Renal cortical epithelial cell (primary cell): Measurements from ENCODE around the gene AUTS2. TPM values are rescaled to one million over a fixed set of nuclear protein-coding genes. Genes with fewer than 3 reads are reported as not detected.

Experiments used
- DNase-seq: peaks from one replicate; pipeline ENCODE4 v3.0.0-alpha.2; 2011; ENCODE audit warnings: low read depth
- total RNA-seq: library from RNA; depleted of rRNA; stranded (reverse); fragments of >200 nt; gene quantifications from 2 replicates; pipeline ENCODE4 v1.2.3, GENCODE V29; 2014

Gene AUTS2
- total RNA-seq, 1 donor from 2014 or later, result 3.2 TPM

GRCh38 chr7:70693321-70693685 is 1095.0 kb downstream of the AUTS2 start:
- peak; percentile 81 for DNase-seq

DNA sequence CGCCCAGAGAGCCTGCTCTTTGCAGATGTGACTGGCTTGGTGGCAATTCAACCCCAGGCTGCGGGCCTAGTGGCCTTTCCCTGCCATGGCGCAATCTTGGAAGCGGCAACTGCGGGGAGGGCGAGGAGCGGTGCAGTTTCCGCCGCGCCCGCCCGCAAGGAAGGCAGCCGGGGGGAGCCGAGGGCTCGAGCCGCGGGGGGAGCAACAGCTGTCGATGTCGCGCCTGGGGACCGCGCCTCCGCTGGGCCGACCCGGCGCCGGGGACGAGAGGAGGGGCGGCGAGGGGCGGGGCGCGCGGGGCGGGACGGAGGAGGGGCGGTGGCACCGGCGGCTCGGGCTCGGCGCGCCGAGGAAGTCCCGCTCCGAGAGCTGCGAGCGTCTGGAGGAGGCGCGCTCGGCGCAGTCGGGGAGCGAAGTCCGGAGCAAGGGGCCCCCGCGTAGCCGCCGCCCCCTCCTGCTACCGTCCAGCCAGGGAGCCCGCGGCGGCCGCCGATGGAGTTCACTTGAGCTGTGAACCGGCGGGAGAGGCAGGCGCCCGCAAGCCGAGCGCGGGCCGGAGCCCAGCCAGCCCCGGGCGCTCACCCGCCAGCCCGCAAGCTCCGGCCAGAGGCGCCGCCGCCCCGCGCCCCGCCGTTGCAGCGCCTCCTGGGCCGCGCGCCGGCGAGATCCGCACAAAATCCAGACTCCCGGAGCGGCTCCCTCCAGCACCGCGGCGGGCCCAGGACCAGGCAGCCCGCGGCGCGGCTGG is 1095.6 kb downstream of the AUTS2 start:
- DNase-seq, result no peak

- DNase-seq, result no peak
Measured at GRCh38 chr7:70694434-70694970, 1096.2 kb downstream of the AUTS2 start.

DNA sequence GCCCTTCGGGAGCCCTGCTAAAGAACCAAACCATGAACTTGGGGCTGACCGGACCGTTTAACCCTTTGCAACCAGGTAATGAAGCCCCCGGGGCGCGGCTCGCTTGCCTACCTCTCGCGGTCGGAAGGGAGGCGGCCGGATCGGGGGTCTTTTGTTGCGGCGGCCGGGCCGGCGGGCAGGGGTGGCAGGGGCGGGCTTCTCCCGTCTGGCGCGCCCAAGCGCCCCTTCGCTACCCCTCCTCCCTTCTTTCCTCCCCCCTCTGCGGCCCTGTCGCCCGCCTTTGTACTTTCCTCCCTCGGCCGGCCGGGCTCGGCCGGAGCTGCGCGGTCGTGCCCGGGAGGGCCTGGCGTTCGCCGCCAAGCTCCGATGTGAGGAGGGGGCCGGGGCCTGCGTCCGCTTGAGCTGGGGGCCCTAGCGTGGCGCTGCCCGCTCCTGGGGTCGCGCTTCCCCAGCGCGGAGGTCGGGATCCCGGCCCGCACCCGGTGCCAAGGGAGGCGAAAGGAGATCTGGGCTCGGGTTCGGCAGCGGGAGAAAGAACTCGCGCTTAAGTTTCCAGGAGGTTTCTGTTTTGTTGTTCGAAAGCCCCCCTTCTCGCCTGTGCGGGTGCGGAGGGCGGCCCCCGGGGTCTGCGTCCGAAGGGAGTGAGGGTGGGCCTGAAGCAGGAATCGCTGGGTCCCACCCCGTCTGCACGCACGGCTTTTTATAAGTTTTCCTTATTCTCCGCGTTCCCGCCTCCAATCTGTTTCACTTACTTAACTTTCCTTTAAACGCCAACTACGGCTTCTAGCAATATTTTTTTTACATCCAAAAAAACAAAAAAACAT is 1096.9 kb downstream of the AUTS2 start:
- no peak for DNase-seq

- no peak for DNase-seq
Measured at GRCh38 chr7:70695795-70696083, 1097.5 kb downstream of the AUTS2 start.

GRCh38 chr7:70696201-70696754 is 1098.0 kb downstream of the AUTS2 start:
- DNase-seq, result peak; percentile 43

DNA sequence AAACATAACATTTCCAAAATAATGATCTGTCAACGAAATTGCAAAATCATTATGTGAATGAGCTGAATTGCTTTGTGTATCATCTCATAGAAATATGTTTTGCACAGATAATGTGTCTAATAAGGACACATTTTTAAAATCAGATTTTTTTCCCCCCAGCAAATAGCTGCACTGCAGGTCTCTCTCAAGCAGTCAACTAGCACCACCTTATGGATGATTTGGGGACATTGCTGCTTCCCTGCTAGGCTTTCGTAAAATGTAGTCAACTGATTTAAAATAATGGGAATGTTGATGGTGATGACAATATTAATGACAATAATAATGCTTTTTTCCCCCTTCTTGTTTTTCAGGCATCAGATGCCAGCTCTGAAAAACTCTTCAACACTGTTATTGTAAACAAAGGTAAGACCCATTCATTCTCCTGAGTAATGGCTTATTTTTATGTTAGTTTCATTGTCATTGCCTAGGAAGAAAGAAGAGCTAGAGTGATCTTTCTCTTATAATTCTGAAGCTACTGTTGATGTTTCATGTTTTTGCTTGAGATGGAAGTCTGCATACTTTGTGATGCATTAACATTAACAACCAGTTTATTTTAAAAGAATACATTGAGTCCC is 1100.1 kb downstream of the AUTS2 start:
- DNase-seq, result peak; percentile 63

DNA sequence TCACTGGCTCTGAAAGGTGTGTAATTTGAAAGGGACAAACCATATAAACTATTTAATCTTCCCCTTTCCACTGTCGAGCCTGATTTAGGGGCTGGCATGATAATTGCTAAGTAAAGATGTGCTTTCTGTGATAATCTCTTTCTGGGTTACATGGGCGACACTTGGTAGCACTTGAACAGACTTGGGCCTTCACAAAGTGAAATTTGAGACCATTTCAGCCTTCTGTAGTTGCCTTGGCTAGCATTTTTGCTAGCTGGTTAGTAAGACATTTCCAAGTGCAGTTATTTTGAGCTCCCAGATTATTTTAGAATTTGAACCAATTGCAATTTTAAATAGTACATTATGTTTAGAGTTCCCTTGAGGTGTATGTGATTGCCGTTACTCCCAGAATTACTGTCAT is 1101.0 kb downstream of the AUTS2 start:
- DNase-seq, result no peak

- DNase-seq, result no peak
Measured at GRCh38 chr7:70700055-70700940, 1102.0 kb downstream of the AUTS2 start.

- no peak for DNase-seq
Measured at GRCh38 chr7:70700941-70701425, 1102.7 kb downstream of the AUTS2 start.

DNA sequence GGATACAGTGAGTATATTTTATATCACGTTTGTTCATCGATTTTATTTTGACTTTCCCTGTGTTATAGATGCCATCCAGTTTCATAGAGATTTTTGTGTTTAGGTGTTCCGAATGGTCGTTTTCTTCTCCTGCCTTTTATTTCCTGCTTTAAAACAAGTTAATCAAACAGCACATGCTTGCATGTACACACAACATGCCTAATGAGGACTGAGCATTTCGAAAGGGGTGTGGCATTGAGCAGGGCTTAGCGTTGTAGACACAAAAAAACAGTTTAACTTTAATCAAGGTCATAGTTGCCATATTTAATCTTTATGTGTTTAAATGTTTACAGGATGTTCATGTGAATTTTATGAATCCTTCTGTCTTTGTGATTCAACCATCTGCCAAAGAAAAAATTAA is 1103.2 kb downstream of the AUTS2 start:
- no peak for DNase-seq

GRCh38 chr7:70701991-70702390 is 1103.7 kb downstream of the AUTS2 start:
- no peak for DNase-seq

DNA sequence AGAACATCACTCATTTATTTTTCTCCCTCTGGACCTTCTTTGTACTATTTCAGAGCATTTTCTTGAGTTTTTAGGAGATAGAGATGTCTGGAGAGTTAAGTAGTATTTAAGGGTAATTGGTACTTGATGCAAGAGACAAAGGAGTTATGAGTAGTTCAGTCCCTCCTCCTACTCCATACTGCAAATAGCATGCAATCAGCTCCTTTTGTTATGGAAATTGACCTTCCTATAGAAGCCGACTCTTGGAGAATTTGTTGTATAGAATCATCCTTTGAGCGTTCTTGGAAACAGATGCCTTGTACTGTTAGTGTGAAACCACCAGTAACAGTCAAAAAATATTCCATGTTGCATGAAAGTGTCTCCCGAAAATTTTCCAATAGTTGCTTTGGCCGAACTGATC is 1105.5 kb downstream of the AUTS2 start:
- DNase-seq, result no peak

- no peak for DNase-seq
Measured at GRCh38 chr7:70704831-70705346, 1106.6 kb downstream of the AUTS2 start.

DNA sequence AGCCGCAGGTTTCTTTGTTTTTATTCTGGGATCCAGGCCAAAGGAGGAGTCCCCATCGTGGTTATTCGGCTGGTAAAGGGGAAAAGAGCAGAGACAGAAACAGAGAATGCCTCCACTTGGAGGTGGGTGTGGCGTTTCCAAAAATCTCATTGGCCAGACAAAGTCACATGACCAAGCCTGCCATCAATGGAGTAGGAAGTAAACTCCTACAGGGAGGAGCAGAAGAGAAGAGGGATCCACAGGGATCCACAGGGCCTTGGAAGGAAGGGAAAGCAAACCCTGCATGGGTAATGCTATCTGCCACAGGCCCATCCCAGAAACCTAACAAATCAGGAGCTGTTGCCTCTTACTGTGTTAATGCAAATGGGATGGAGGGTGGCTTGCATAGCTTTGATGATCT is 1107.9 kb downstream of the AUTS2 start:
- no peak for DNase-seq

DNA sequence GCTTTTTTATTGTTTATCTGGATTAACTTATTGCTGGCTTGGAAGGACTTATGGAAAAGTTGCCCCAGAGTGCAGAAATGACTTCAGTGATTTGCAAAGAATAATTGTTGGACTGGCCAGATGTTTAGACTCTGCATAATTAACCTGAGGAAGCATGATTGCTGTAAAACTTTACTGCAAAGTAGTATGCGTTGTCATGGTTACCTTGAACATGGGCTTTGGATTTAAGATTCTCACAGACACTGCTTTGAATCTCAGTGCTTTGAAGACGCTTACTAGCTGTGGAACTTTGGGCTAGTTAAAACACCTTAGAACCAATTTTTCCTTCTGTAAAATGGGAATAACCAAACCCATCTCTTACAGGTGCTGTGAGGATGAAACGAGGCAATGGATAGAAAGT is 1108.4 kb downstream of the AUTS2 start:
- DNase-seq, result no peak

DNA sequence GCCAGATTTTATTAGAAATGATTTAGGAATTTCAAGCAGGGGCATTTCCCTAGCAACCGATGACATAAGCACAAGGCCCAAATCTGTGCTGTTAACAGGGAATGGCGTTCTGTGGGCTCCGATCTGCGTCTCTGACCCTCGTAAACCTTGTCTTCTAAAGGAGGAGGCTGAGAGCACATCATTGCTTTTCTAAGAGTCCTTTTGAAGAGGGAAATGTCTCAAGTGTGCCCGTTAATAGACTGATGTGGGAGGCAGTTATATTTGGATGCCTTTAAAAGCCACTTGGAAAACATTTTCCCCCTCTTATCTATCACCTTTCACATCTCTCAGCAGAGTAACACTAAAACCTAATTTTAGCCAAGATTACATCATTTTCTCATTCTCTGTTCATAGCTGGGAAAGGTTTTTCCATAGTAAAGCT is 1109.6 kb downstream of the AUTS2 start:
- no peak for DNase-seq

- peak; percentile 96 for DNase-seq
Measured at GRCh38 chr7:70710011-70710480, 1111.8 kb downstream of the AUTS2 start.

GRCh38 chr7:70710651-70711050 is 1112.4 kb downstream of the AUTS2 start:
- DNase-seq, result no peak

DNA sequence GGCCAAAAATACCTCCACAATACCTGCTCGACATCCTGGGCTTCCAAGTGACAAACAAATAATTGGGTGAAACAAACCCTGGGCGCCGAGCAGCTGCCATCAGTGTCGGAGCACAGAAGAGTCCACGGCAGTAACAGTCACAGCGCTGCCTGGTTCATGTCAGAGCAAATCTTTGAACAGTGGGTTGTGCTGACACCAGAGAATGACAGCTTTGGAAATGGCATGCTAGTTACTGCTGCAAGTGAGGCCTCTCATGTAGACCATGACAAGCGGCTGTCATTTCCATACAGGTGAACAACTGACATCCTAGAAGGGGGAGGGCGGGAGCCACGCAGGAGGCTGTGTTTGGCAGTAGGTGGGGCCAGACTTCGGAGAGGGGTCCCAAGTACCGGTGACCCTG is 1113.2 kb downstream of the AUTS2 start:
- DNase-seq, result no peak

- no peak for DNase-seq
Measured at GRCh38 chr7:70712942-70713341, 1114.7 kb downstream of the AUTS2 start.
